Activated CD4-positive, alpha-beta T cell treated with anti-CD3 and anti-CD28 coated beads, Interleukin-2, amount 10 ng/mL, durations not matched to agents 7 days and 5 days (primary cell): ENCODE data around the gene ATXN10. TPM values are rescaled to one million over a fixed set of nuclear protein-coding genes. Genes with fewer than 3 reads are reported as not detected.

ENCODE experiments used
- CTCF ChIA-PET: fragments of 350-600 bp; sonication (Branson Sonifier 250); formaldehyde crosslinking; loops from one replicate; lab custom pipeline; 2021; ENCODE audit warnings: antibody characterized with exemption; lab: Charles Lee
- POLR2A ChIA-PET: fragments of 350-600 bp; sonication (Branson Sonifier 250); formaldehyde crosslinking; loops from one replicate; lab custom pipeline; 2021; ENCODE audit warnings: antibody characterized with exemption; lab: Charles Lee
- DNase-seq: peaks from one replicate; pipeline ENCODE4 v3.0.0-alpha.2; 2020
- H3K27ac Mint-ChIP-seq: one replicate; pipeline ENCODE4 v1.8.0; 2021; ENCODE audit warnings: mild to moderate bottlenecking, moderate library complexity, mixed read lengths
- H3K27me3 Mint-ChIP-seq: one replicate; pipeline ENCODE4 v1.8.0; 2021; ENCODE audit warnings: mixed read lengths
- H3K36me3 Mint-ChIP-seq: one replicate; pipeline ENCODE4 v1.8.0; 2021; ENCODE audit warnings: low read depth, mixed read lengths
- H3K4me1 Mint-ChIP-seq: one replicate; pipeline ENCODE4 v1.8.0; 2021; ENCODE audit warnings: mixed read lengths
- H3K4me3 Mint-ChIP-seq: one replicate; pipeline ENCODE4 v1.8.0; 2021; ENCODE audit warnings: mild to moderate bottlenecking, moderate library complexity, mixed read lengths
- H3K9me3 Mint-ChIP-seq: one replicate; pipeline ENCODE4 v1.8.0; 2021; ENCODE audit warnings: mixed read lengths
- total RNA-seq, 2 experiments: library from RNA; stranded (reverse); gene quantifications; one replicate each; pipeline ENCODE4 v1.2.3, GENCODE V29; 2021

Gene ATXN10
- total RNA-seq, 2 experiments from 2014 or later: 91.5 to 103 TPM

DNA sequence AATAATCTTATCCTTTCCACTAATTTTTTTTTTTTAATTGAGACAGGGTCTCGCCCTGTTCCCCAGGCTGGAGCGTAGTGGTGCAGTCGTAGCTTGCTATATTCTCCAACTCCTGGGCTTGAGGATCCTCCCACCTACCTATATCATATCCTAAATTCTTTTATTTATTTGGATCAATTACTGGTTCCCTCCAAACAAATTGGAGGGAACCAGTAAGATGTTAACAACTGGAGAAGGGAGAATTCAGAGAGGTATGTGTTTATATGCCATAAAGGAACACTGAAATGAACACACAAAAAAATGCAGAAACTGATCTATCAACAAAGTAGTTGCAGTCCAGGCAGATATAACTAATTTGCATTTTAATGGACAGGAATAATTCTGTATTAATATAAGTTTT lies 63.6 kb downstream of the ATXN10 start:
- CTCF ChIA-PET: no interaction called here
- POLR2A ChIA-PET: no interaction called here
- H3K36me3 Mint-ChIP-seq: peaks cover 30% of the 10 kb centered on the region
- H3K27me3 Mint-ChIP-seq: no peaks in the 10 kb centered on the region
- H3K9me3 Mint-ChIP-seq: no peaks in the 10 kb centered on the region
- DNase-seq: no peak
- no peak overlapping the region for H3K4me3 Mint-ChIP-seq
- no peaks in the 10 kb centered on the region for H3K4me1 Mint-ChIP-seq
- no peak overlapping the region for H3K27ac Mint-ChIP-seq

DNA sequence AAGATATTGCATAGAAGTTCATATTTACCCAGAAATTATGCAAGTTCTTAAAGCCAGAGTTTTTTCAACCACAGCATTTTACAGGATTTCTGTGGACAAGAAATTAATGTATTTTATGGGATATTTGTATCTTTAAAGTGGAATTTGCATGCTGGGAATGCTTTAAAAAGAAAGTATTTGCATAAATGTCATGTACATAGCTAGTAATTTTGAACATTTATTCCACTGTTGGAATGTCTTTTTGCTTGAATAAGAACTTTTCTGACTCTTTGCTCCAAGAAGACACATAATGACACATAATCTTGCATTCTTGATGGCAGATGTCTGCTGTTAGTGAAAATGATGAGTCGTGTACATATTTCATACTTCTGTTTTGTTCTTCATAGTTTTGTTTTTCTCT lies 66.6 kb downstream of the ATXN10 start:
- Mint-ChIP-seq H3K4me3 (no peak overlapping the region), H3K27me3 (no peaks in the 10 kb centered on the region), H3K4me1 (no peaks in the 10 kb centered on the region), H3K36me3 (peaks cover 44% of the 10 kb centered on the region), H3K9me3 (no peaks in the 10 kb centered on the region), H3K27ac (no peak overlapping the region)
- DNase-seq: no peak
- POLR2A ChIA-PET: no interaction called here
- CTCF ChIA-PET: interaction anchor here (1.1 to 1.2 kb wide), 2 partner anchors 47 to 68 kb away, joined by 3 read pairs; no protein-coding TSS in a partner anchor

DNA sequence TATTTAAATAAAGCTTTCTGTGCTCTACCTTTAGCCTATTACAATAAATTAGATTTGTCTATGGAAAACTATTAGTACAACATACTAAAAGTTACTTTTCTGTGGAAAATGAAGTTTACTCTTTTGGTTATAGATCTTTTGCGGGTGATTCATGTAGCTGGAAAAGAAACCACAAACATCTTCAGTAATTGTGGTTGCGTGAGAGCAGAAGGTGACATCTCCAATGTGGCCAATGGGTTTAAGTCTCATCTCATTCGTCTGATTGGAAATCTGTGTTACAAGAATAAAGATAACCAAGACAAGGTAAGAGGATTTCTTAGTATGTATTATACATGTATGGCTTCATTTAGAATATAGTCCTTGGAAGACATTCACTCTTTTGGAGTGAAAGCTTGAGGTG lies 68.6 kb downstream of the ATXN10 start:
- Mint-ChIP-seq H3K4me1 (no peaks in the 10 kb centered on the region), H3K9me3 (no peaks in the 10 kb centered on the region), H3K27me3 (no peaks in the 10 kb centered on the region), H3K36me3 (peaks cover 53% of the 10 kb centered on the region), H3K27ac (no peak overlapping the region), H3K4me3 (no peak overlapping the region)
- no peak for DNase-seq
- ChIA-PET POLR2A (no interaction called here), CTCF (interaction anchor here (0.6 to 1.0 kb wide), 2 partner anchors 12 to 1013 kb away, joined by 3 read pairs; no protein-coding TSS in a partner anchor)

DNA sequence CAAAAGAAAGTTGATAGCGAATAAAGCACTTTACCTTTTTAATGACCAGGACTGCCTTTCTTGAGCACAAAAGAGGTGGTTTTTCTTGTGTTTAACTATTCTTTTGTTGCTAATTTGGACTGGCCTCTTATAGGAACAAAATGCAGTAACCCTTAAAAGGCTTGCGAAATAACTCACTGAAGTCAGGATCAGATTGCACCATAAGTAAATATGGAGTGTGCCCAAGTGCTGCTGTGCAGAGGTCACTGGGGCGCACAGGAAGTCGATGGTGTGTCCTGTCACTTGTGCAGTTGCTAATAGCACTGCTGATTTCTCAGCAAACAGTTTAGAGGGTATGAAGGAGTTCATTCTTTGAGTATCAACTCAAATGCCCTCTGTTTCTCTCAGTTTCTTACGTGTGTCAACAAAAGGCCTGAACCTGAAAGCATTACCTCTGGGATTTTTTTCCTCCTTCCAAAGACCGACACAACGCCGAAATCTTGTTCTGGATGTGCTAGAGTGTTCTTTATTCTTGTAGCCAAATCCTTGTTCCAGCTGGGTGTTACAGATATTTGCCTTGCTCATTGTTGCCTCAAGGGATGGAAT lies 71.3 kb downstream of the ATXN10 start:
- Mint-ChIP-seq H3K4me1 (no peaks in the 10 kb centered on the region), H3K27me3 (no peaks in the 10 kb centered on the region), H3K36me3 (peaks cover 48% of the 10 kb centered on the region), H3K4me3 (no peak overlapping the region), H3K27ac (no peak overlapping the region), H3K9me3 (no peaks in the 10 kb centered on the region)
- ChIA-PET POLR2A (no interaction called here), CTCF (no interaction called here)
- DNase-seq: no peak

DNA sequence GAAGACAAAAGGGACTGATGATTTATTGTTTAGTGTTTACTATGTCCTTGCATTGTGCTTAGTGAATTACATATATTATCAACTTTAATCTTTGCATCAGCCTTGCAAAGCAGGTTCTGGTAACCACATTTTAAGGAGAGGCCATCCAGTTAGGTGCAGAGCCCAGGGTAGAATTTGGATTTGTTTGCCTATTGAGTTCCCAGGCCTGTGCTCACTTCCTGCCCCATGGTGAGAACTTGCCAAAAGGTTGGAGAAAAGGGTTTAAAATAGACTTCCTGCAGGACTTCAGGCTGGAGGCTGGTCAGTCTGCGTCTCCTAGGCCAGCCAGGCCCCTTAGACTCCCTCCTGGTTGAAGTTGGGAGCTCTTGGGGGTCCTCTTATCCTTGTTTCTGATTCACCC lies 72.1 kb downstream of the ATXN10 start:
- no peak for DNase-seq
- Mint-ChIP-seq H3K4me1 (no peaks in the 10 kb centered on the region), H3K36me3 (peaks cover 44% of the 10 kb centered on the region), H3K27ac (no peak overlapping the region), H3K27me3 (no peaks in the 10 kb centered on the region), H3K9me3 (no peaks in the 10 kb centered on the region), H3K4me3 (no peak overlapping the region)
- ChIA-PET CTCF (no interaction called here), POLR2A (no interaction called here)

DNA sequence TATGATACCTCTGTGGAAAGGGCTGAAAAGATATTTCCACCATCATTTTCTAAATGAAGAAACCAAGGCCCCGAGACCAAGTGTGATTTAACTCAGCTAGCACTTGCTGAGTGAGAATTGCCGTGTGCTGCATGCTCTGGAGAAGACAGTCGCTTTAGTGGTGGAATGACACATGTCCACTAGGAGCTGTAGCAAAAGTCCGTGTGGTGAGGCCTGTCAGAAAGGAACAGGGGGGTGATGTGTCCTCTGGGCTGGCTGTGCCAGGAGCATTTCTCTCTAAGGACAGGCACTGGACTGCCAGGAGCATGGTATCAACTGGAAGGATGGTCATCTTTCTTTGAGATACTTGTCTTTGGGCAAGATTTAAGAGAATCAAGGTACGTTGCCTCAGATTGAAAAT lies 72.8 kb downstream of the ATXN10 start:
- no peak overlapping the region for H3K27ac Mint-ChIP-seq
- ChIA-PET POLR2A (no interaction called here), CTCF (no interaction called here)
- H3K36me3 Mint-ChIP-seq: peaks cover 37% of the 10 kb centered on the region
- no peaks in the 10 kb centered on the region for H3K4me1 Mint-ChIP-seq
- no peaks in the 10 kb centered on the region for H3K27me3 Mint-ChIP-seq
- no peak for DNase-seq
- no peak overlapping the region for H3K4me3 Mint-ChIP-seq
- H3K9me3 Mint-ChIP-seq: no peaks in the 10 kb centered on the region

DNA sequence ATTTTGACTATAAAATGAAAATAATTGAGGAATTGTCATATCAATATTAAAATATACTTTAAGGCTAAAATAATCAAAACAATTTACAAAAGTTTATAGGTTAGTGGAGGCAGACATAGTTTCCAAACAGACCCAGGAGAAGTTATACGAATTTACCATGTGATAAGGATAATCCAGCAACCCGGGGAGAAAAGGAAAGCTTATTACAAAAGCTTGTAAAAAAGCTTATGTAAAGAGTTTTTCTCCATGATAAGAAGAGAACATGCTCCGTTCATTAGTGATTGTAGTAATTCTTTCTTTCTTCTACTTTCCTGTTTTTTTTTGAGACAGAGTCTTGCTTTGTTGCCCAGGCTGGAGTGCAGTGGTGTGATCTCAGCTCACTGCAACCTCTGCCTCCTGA lies 79.0 kb downstream of the ATXN10 start:
- CTCF ChIA-PET: no interaction called here
- Mint-ChIP-seq H3K27ac (no peak overlapping the region), H3K4me1 (no peaks in the 10 kb centered on the region), H3K27me3 (no peaks in the 10 kb centered on the region), H3K9me3 (no peaks in the 10 kb centered on the region), H3K36me3 (peaks cover 1% of the 10 kb centered on the region), H3K4me3 (no peak overlapping the region)
- POLR2A ChIA-PET: no interaction called here
- DNase-seq: no peak

DNA sequence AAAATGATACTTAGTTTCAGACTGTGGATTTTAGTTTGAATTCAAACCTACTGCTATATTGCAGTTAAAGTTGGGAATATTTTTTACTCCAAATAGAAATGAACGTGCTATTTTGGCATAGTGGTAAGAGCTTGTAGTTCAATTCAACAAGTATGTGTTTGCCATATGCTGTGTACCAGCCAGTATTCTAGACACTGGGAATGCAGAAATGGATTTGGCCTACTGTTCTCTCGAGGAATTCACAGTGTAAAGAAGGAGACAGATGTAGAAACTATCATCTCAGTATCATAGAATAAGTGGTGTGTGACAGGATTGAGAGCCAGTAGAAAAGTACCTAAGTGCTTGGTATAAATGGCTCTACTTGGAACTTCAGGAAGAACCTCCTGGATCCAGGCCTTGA lies 80.4 kb downstream of the ATXN10 start:
- no peaks in the 10 kb centered on the region for H3K27me3 Mint-ChIP-seq
- ChIA-PET POLR2A (no interaction called here), CTCF (interaction anchor here (0.6 to 1.7 kb wide), 3 partner anchors 12 to 27 kb away, joined by 3 read pairs; no protein-coding TSS in a partner anchor)
- no peaks in the 10 kb centered on the region for H3K4me1 Mint-ChIP-seq
- H3K4me3 Mint-ChIP-seq: no peak overlapping the region
- H3K36me3 Mint-ChIP-seq: peaks cover 1% of the 10 kb centered on the region
- H3K27ac Mint-ChIP-seq: no peak overlapping the region
- DNase-seq: no peak
- H3K9me3 Mint-ChIP-seq: no peaks in the 10 kb centered on the region

DNA sequence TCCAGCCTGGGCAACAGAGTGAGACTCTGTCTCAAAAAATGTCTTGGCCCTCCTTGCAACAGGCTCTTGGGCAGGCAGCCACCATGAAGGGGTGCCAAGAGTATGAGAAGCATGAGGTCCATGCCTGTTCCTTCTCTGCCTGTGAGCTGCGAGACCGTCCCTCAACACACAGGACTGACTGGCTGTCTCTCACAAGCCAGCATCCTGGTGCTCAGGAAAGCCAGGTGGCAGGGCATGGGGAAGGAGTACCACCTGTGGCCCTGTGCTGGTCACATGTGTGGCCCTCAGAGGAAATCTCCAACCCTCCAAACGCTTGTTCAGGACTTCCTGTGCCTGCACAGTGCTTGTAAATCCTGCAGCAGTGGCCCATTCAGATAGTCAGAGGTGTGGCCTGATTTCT lies 83.2 kb downstream of the ATXN10 start:
- Mint-ChIP-seq H3K4me1 (no peaks in the 10 kb centered on the region), H3K27me3 (no peaks in the 10 kb centered on the region), H3K27ac (no peak overlapping the region), H3K4me3 (no peak overlapping the region), H3K36me3 (peaks cover 1% of the 10 kb centered on the region), H3K9me3 (no peaks in the 10 kb centered on the region)
- no peak for DNase-seq
- ChIA-PET CTCF (no interaction called here), POLR2A (no interaction called here)

DNA sequence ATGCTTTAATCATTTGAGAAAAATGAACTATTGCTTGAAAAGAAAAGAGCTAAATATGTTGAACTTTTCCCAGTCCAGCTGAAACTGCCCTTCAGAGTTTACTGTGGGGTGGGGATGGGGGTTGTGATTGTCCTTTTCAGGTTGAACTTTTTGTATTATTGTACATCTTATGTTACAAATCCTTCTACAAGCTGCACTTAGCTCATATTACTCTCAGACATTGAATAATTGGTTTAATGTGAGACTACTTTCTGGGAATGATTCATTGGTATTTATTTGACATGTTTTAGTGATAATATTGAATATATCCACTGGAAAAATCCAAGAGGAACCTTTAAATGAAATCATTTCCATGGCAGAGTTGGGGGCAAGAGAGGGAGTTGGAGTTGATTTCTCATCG lies 84.9 kb downstream of the ATXN10 start:
- ChIA-PET CTCF (no interaction called here), POLR2A (no interaction called here)

DNA sequence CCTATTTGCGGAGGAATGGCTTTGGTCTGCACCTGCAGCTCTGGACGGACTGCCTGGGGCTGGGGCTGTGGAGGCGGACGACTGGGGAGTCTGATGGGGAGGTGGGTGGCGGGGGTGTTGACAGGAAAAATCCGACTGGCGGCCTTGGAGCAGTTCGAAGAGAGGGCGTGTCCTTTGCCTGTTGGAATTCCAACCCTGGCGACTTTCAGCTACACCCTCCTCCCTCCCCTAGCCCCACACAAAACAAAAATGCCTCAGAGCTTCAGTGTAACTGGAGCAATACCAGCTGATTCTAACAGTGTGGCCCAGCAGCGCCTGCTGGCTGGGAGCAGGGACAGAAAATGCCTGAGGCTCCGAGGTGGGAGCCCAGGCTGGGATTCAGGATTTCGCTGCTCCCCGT lies 85.4 kb downstream of the ATXN10 start:
- H3K9me3 Mint-ChIP-seq: no peaks in the 10 kb centered on the region
- ChIA-PET POLR2A (no interaction called here), CTCF (no interaction called here)
- H3K36me3 Mint-ChIP-seq: peaks cover 4% of the 10 kb centered on the region
- no peaks in the 10 kb centered on the region for H3K4me1 Mint-ChIP-seq
- H3K4me3 Mint-ChIP-seq: no peak overlapping the region
- H3K27ac Mint-ChIP-seq: no peak overlapping the region
- no peaks in the 10 kb centered on the region for H3K27me3 Mint-ChIP-seq
- no peak for DNase-seq

More for the DNA sequence above, 84.9 kb downstream of the ATXN10 start:
- peaks cover 4% of the 10 kb centered on the region for H3K36me3 Mint-ChIP-seq
- H3K4me3 Mint-ChIP-seq: no peak overlapping the region
- no peaks in the 10 kb centered on the region for H3K4me1 Mint-ChIP-seq
- H3K27me3 Mint-ChIP-seq: no peaks in the 10 kb centered on the region
- no peak overlapping the region for H3K27ac Mint-ChIP-seq
- H3K9me3 Mint-ChIP-seq: no peaks in the 10 kb centered on the region
- DNase-seq: no peak

DNA sequence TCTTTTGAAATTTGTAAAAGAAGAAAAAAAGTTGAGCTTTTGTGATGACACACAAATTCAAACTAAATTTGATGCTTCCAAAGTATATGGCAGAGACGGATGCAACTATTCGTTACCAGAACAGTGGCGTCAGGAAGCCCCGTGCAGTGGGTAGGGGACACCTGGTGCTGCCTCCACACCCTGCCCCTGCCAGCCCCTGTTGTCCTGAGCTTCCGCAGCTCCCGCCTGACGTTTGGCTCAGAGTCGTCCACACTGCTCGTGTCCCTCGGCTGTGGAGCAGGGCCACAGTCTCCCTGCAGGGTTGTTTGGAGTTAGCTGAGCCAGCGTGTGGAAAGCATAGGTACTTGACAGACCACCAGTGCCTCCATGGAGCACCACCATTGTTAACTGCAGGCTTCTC lies 86.3 kb downstream of the ATXN10 start:
- H3K27ac Mint-ChIP-seq: no peak overlapping the region
- H3K4me1 Mint-ChIP-seq: no peaks in the 10 kb centered on the region
- H3K36me3 Mint-ChIP-seq: peaks cover 3% of the 10 kb centered on the region
- H3K4me3 Mint-ChIP-seq: no peak overlapping the region
- ChIA-PET CTCF (no interaction called here), POLR2A (no interaction called here)
- H3K9me3 Mint-ChIP-seq: no peaks in the 10 kb centered on the region
- no peaks in the 10 kb centered on the region for H3K27me3 Mint-ChIP-seq
- DNase-seq: no peak

DNA sequence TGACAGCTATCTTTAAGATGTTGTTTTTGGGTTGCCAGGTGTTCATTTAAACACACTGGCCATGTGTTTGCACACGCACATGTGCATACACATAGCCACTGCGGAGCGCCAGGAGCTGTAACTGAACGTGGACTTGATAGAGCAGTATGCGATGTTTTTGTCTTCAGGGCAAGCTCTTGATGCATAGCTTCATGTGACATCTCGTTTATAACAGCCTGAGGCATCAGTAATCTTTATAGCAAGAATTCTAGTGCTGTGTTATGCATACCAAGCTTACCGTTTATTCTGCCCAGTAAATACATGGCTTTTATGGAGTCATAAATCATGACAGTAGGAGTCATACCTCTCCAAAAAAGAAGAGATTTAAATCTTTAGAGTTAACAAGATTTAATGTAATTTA lies 87.0 kb downstream of the ATXN10 start:
- H3K9me3 Mint-ChIP-seq: no peaks in the 10 kb centered on the region

DNA sequence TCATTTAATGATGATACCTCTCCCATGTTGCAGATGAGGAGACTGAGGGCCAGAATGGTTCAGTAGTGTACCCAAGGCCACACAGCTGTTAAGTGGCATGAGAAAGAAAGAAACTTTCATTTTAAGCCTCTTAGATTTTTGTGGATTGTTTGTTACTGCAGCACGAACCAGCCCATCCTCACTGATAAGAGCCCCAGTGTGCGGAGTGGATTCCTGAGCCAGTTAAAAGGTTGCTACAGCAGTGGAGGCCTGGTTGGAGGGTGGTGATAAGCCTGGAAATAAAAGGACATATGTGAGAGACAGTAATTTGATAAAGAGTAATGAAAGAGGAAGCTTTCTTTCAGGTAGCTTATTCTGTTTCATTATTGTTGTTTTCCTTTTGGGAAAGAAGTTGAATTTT lies 89.0 kb downstream of the ATXN10 start:
- Mint-ChIP-seq H3K4me3 (no peak overlapping the region), H3K27me3 (no peaks in the 10 kb centered on the region), H3K27ac (no peak overlapping the region), H3K9me3 (no peaks in the 10 kb centered on the region), H3K4me1 (peaks cover 6% of the 10 kb centered on the region), H3K36me3 (peaks cover 3% of the 10 kb centered on the region)
- DNase-seq: no peak
- CTCF ChIA-PET: no interaction called here
- POLR2A ChIA-PET: no interaction called here

More for the DNA sequence above, 87.0 kb downstream of the ATXN10 start:
- Mint-ChIP-seq H3K4me3 (no peak overlapping the region), H3K4me1 (peaks cover 2% of the 10 kb centered on the region), H3K36me3 (peaks cover 3% of the 10 kb centered on the region), H3K27ac (no peak overlapping the region), H3K27me3 (no peaks in the 10 kb centered on the region)
- DNase-seq: no peak
- ChIA-PET CTCF (interaction anchor here (0.8 kb wide), 1 partner anchor 19 kb away, joined by 3 read pairs; no protein-coding TSS in a partner anchor), POLR2A (no interaction called here)
